GM19025 (cell line): Measurements from ENCODE around the gene STRN3.
A peak's percentile ranks its signal among the peaks of the same experiment; 100 is the strongest.
"Not testable (repeated sequence)": the region's sequence is repeated elsewhere in the genome, so short reads cannot be mapped to it uniquely, and the experiment has no call there.

Experiments used
- ATAC-seq: cut with Tn5 transposase; IDR thresholded peaks from one replicate; pipeline ENCODE4 v1.9.1; 2021; ENCODE audit warnings: mild to moderate bottlenecking, low read depth, moderate library complexity; ENCODE audit not compliant: unreplicated experiment

STRN3 gene

GRCh38 chr14:31006703-31007102, 19.5 kb downstream of the STRN3 start:
- no peak for ATAC-seq

- ATAC-seq = not testable (repeated sequence)
Observed at GRCh38 chr14:31004007-31004406, 22.2 kb downstream of the STRN3 start.

GRCh38 chr14:31003284-31003683, 22.9 kb downstream of the STRN3 start:
- no peak for ATAC-seq

- ATAC-seq = no peak
Observed at GRCh38 chr14:31001339-31001658, 24.9 kb downstream of the STRN3 start.

GRCh38 chr14:31000629-31001338, 25.4 kb downstream of the STRN3 start:
- no peak for ATAC-seq

- no peak for ATAC-seq
Observed at GRCh38 chr14:30999038-30999773, 27.0 kb downstream of the STRN3 start.

GRCh38 chr14:30998100-30998706, 28.0 kb downstream of the STRN3 start:
- no peak for ATAC-seq

- no peak for ATAC-seq
Observed at GRCh38 chr14:30996892-30997659, 29.1 kb downstream of the STRN3 start.

GRCh38 chr14:30995689-30996088, 30.5 kb downstream of the STRN3 start:
- no peak for ATAC-seq

GRCh38 chr14:30994681-30995620, 31.2 kb downstream of the STRN3 start:
- peak; percentile 65 for ATAC-seq

GRCh38 chr14:30993071-30993470, 33.1 kb downstream of the STRN3 start:
- no peak for ATAC-seq

GRCh38 chr14:30991408-30991807, 34.8 kb downstream of the STRN3 start:
- no peak for ATAC-seq

- no peak for ATAC-seq
Observed at GRCh38 chr14:30990770-30991169, 35.4 kb downstream of the STRN3 start.

- ATAC-seq = no peak
Observed at GRCh38 chr14:30988509-30988908, 37.7 kb downstream of the STRN3 start.

GRCh38 chr14:30985796-30986195, 40.4 kb downstream of the STRN3 start:
- ATAC-seq = no peak

- ATAC-seq = no peak
Observed at GRCh38 chr14:30983858-30984257, 42.3 kb downstream of the STRN3 start.

- no peak for ATAC-seq
Observed at GRCh38 chr14:30982533-30982932, 43.6 kb downstream of the STRN3 start.

GRCh38 chr14:30980980-30981379, 45.2 kb downstream of the STRN3 start:
- ATAC-seq = no peak

- not testable (repeated sequence) for ATAC-seq
Observed at GRCh38 chr14:30980106-30980704, 46.0 kb downstream of the STRN3 start.

- ATAC-seq = no peak
Observed at GRCh38 chr14:30977752-30978151, 48.4 kb downstream of the STRN3 start.
